ENCODE data around the gene SCG3.

SCG3 gene

DNA sequence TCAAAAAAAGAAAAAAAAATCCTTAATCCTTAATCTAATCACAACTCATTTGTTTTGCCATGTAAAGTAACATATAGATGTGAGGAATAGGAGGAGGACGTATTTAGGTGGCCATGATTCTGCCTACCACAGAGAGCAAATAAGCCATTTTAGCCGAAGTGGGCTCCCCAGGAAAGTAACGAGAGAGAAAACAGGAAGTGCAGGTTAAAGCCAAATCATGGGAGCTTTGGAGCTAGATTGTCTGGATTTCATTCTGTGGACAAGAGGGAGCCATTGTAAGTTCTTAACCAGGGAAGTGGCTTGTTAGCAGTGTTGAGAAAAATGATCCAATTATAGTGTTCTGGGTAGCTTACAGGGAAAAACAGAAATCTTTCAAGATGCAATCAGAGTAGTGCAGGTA lies 79.5 kb downstream of the SCG3 start:
- DNase-seq = no peak

GRCh38 chr15:51765751-51766150 lies 84.4 kb downstream of the SCG3 start:
- no peak for DNase-seq

- no peak for DNase-seq
Measured at GRCh38 chr15:51766341-51766740, 85.0 kb downstream of the SCG3 start.

DNA sequence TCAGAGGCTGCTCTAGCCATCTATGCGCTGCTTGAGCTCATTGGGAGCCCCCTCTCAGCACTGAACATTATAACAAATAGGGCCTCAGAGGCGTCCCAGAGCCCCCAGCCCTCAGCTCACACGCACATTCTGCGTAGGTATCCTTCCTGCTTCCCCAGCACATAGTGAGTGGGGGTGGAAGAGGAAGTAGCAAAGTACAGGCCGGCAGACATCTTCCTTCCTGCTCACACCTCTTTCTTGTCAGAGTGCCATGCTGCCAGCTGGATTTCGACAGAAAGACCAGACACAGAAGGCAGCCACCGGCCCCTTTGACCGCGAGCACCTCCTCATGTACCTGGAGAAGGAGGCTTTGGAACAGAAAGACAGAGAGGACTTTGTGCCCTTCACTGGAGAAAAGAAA lies 86.7 kb downstream of the SCG3 start:
- no peak for DNase-seq
